Fibroblast of villous mesenchyme (primary cell): ENCODE data around the gene CD2BP2. TPM values are rescaled to one million over a fixed set of nuclear protein-coding genes. Genes with fewer than 3 reads are reported as not detected.
"Not testable (repeated sequence)": the region's sequence is repeated elsewhere in the genome, so short reads cannot be mapped to it uniquely, and the experiment has no call there.

Experiments used
- DNase-seq: peaks from one replicate; pipeline ENCODE4 v3.0.0-alpha.2; 2010; ENCODE audit warnings: low read depth
- H3K4me3 ChIP-seq: 2 replicates; pipeline ENCODE4 v1.5.1; 2011; ENCODE audit warnings: low read depth, mild to moderate bottlenecking, low read length
- CTCF ChIP-seq: IDR thresholded peaks from 2 replicates; pipeline ENCODE4 v1.5.1; 2012; ENCODE audit warnings: low read depth, mild to moderate bottlenecking, low read length; ENCODE audit not compliant: insufficient read depth
- total RNA-seq: library from RNA; depleted of rRNA; stranded (reverse); fragments of >200 nt; gene quantifications from 2 replicates; pipeline ENCODE4 v1.2.3, GENCODE V29; 2012

CD2BP2 gene
- total RNA-seq, 1 donor: 40.6 TPM

- TF ChIP-seq CTCF: no peak
- H3K4me3 ChIP-seq: no peak overlapping the region
- DNase-seq: no peak
Measured at GRCh38 chr16:30340621-30341020, 14.5 kb downstream of the CD2BP2 start.

DNA sequence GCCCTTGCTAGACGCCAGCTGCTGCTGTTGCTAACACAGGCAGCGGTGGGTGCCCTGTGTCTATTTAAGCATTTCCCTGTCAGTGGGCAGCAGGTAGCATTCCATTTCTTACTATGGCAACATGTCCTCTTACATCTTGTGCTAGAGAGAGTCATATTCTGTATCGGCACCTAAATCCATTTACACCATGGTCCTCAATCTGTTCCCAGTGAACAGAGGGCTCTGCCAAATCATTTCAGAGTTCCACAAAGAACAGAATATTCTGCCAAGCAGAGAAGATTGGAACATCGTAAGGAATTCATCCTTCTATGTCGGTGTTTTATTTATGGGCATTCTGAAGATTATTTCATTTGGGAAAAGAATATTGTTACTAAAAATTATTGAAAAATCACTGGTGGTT is 16.4 kb downstream of the CD2BP2 start:
- H3K4me3 ChIP-seq, DNase-seq: not testable (repeated sequence)

- not testable (repeated sequence) for H3K4me3 ChIP-seq, DNase-seq
Measured at GRCh38 chr16:30337964-30338357, 17.1 kb downstream of the CD2BP2 start.

DNA sequence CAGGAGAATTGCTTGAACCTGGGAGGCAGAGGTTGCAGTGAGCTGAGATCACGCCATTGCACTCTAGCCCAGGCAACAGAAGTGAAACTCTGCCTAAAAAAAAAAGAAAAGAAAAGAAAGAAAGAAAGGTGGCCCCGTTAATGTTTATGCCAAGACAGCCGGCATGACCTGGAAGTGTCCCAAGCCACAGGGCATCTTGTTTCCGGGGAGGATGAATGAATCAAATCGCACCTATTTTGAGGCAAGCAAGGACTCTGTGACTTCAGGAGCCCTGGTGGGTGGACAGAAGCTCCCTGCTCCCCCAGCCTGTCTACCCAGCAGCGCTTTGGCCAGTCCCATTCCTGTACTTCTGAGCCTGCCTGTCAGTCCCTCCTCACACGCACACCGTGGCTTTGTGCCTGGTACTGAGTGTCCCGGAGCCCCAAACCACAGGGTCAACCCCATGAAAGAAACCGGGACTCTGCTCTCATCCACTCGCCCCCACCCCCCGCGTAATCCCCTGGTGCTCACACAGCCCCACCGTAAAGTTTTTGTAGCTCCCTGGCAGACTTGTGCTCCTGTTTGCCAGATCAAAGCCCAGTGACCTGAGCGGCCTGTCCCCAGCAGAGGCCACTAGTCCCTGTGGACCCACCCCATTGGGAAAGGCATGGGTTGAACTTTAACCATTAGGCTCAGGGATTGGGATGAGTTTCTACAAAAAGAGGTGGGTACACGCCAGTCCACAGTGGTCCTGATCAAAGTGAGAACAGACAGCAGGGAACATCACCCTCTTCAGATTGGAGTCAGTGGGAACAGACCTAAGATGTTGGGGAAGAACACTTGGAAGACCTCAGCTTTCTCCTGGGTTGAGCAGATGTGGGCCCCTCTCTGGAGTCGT is 19.3 kb downstream of the CD2BP2 start:
- DNase-seq: peak; percentile 47
- TF ChIP-seq CTCF: no peak
- H3K4me3 ChIP-seq: peak overlapping the region; percentile 60

DNA sequence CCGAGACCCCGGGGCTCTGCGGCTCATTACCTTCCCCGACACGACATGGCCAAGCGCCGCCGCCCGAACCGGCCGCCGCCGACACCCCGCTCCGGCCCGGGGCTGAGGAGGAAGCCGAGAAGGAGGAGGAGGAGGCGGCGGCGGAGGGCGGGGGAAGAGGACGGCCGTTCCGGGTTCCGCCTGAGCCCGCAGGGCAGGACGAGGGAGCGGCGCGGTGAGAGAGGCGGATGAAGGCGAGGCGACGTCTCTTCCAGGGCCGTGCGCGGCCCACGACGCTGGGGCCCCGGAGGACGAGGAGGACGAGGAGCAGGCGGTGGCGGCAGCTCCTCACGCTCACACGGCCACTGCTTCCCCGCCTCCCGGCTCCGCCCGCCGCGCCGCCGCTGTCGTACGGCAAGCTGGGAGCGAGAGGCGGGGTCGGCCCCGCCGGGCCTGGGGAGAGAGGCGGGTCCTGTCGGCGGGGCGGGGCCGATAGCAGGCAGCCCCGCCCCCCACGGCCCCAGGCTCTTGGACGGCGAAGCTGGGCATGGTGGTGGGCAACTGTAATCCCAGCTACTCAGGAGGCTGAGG is 20.0 kb downstream of the CD2BP2 start:
- DNase-seq: peak; percentile 77
- peak overlapping the region; percentile 72 for H3K4me3 ChIP-seq

DNA sequence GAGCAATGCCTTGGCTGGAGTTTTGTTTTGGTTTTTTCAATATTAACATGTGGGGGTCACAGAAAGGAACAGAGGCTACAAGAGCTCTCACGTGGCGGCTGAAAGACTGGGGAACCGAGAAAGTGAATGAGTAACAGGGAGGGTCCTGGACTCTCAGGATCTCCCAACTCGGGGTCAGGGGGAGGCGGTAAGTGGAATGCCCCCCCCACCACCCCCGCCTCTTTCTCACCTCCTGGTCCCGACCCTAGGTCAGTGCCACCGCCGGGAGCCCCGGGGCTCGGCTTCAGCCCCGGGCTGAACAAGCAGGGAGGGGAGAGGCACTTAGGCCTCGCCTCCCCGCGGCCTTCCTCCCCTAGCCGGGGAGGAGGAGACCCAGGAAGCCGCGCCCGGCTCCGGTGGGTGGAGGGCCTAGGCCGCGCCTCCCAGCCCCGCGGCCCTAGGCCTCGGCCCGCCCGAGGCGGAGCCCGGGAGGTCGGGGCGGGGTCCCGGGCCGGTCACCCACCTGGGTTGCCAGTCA is 20.6 kb downstream of the CD2BP2 start:
- H3K4me3 ChIP-seq: peak overlapping the region; percentile 72
- peak; percentile 82 for DNase-seq

- not testable (repeated sequence) for H3K4me3 ChIP-seq
- DNase-seq: peak; percentile 9
Measured at GRCh38 chr16:30324220-30324619, 30.9 kb downstream of the CD2BP2 start.

- DNase-seq, H3K4me3 ChIP-seq: not testable (repeated sequence)
Measured at GRCh38 chr16:30318647-30319046, 36.5 kb downstream of the CD2BP2 start.

DNA sequence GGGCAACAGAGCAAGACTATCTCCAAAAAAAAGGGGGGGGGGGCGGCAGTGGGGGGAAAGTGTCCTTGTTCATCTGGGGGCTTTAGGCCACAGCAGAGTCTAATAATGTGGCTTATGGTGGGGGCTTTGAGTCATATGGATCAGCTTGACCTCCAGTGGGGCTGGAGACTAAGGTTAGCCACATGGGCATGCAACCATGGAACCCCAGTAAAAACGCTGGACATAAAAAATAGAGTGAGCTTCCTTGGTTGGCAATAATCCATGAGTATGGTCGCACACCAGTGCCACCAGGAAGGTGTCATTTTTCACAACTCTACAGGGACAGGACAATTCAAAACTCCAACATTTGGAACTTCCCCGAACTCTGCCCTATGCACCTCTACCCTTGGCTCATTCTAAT is 44.2 kb downstream of the CD2BP2 start:
- H3K4me3 ChIP-seq, DNase-seq: not testable (repeated sequence)

DNA sequence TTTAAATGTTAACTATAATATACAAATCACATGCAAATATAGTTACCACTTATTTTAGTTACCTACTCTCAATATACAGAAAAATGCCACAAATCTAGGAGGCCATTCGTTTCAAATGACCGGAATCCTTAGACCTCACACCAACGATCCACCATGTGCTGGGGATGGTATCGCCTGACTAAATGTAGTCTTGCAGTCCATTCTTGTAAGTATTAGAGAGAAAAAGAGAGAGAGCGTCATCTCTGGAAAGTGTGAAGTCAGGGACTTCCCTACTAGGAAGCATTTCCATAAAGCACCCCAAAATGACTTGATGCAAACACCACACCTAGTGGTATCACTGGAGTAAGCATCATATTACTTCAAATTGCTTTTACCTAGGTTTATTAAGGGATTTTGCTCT is 45.9 kb downstream of the CD2BP2 start:
- DNase-seq, H3K4me3 ChIP-seq: not testable (repeated sequence)

Other genes with a start within 250 kb of the CD2BP2 start
- gene GDPD3, start 241.8 kb downstream of the CD2BP2 start, total RNA-seq: 0.32 and 0.43 TPM in 2 replicates
- 27.7 and 36.3 TPM in 2 replicates for gene MAPK3, start 232.1 kb downstream of the CD2BP2 start, total RNA-seq
- 1.6 and 3.5 TPM in 2 replicates for gene CORO1A, start 171.7 kb downstream of the CD2BP2 start, total RNA-seq
- gene BOLA2B, start 161.6 kb downstream of the CD2BP2 start, total RNA-seq: 46.6 and 140 TPM in 2 replicates
- 16.8 and 49.3 TPM in 2 replicates for gene SLX1A, start 161.4 kb downstream of the CD2BP2 start, total RNA-seq
- 3.5 and 3.9 TPM in 2 replicates for gene SULT1A3, start 156.1 kb downstream of the CD2BP2 start, total RNA-seq
- gene NPIPB13, start 106.8 kb downstream of the CD2BP2 start, total RNA-seq: 0.97 TPM in 1 of 2 replicates, not detected in the other
- 37.1 and 37.7 TPM in 2 replicates for gene TBC1D10B, start 15.2 kb upstream of the CD2BP2 start, total RNA-seq
- gene MYL11, start 19.5 kb upstream of the CD2BP2 start, total RNA-seq: not detected in 2 replicates
- gene SEPTIN1, start 27.3 kb upstream of the CD2BP2 start, total RNA-seq: 0.43 TPM in 1 of 2 replicates, not detected in the other
- gene ZNF48, start 40.1 kb upstream of the CD2BP2 start, total RNA-seq: 10.4 and 12.6 TPM in 2 replicates
- 9.5 and 10.0 TPM in 2 replicates for gene ZNF771, start 52.3 kb upstream of the CD2BP2 start, total RNA-seq
- gene DCTPP1, start 74.7 kb upstream of the CD2BP2 start, total RNA-seq: 12.9 and 18.6 TPM in 2 replicates
- 7.8 and 9.3 TPM in 2 replicates for gene SEPHS2, start 90.6 kb upstream of the CD2BP2 start, total RNA-seq
- gene ITGAL, start 117.4 kb upstream of the CD2BP2 start, total RNA-seq: not detected in 2 replicates
- 19.0 and 22.0 TPM in 2 replicates for gene ZNF768, start 171.3 kb upstream of the CD2BP2 start, total RNA-seq
- gene ZNF747, start 179.6 kb upstream of the CD2BP2 start, total RNA-seq: 11.7 and 12.6 TPM in 2 replicates
- gene ZNF764, start 203.1 kb upstream of the CD2BP2 start, total RNA-seq: 4.3 and 6.1 TPM in 2 replicates
- 6.5 and 12.9 TPM in 2 replicates for gene ZNF688, start 216.4 kb upstream of the CD2BP2 start, total RNA-seq
- 9.7 and 13.0 TPM in 2 replicates for gene ZNF785, start 230.4 kb upstream of the CD2BP2 start, total RNA-seq